NCI-H2171 treated with DMSO at 0.1 percent for 48 hours (cell line): Measurements from ENCODE around the gene SLC15A4.

Experiments
- DNase-seq: peaks from one replicate; lab custom pipeline; 2025; lab: John Stamatoyannopoulos, UW

Gene SLC15A4

GRCh38 chr12:128794661-128795529 lies 28.9 kb downstream of the SLC15A4 start:
- no peak for DNase-seq

- DNase-seq, result no peak
These were observed 30.1 kb downstream of the SLC15A4 start for GRCh38 chr12:128793701-128794100.

- no peak for DNase-seq
These were observed 30.9 kb downstream of the SLC15A4 start for GRCh38 chr12:128792881-128793280.

GRCh38 chr12:128792398-128792797 lies 31.4 kb downstream of the SLC15A4 start:
- DNase-seq, result no peak

- no peak for DNase-seq
These were observed 32.1 kb downstream of the SLC15A4 start for GRCh38 chr12:128791395-128792322.

- no peak for DNase-seq
These were observed 32.9 kb downstream of the SLC15A4 start for GRCh38 chr12:128790653-128791373.

- DNase-seq, result no peak
These were observed 33.5 kb downstream of the SLC15A4 start for GRCh38 chr12:128790221-128790620.

GRCh38 chr12:128789356-128789929 lies 34.3 kb downstream of the SLC15A4 start:
- DNase-seq, result peak; percentile 40

GRCh38 chr12:128787827-128788226 lies 35.9 kb downstream of the SLC15A4 start:
- DNase-seq, result no peak

GRCh38 chr12:128786741-128787391 lies 36.9 kb downstream of the SLC15A4 start:
- no peak for DNase-seq

- no peak for DNase-seq
These were observed 39.6 kb downstream of the SLC15A4 start for GRCh38 chr12:128784030-128784760.

GRCh38 chr12:128783129-128783574 lies 40.6 kb downstream of the SLC15A4 start:
- no peak for DNase-seq

- DNase-seq, result no peak
These were observed 43.9 kb downstream of the SLC15A4 start for GRCh38 chr12:128779901-128780300.

GRCh38 chr12:128772249-128772648 lies 51.5 kb downstream of the SLC15A4 start:
- DNase-seq, result no peak

GRCh38 chr12:128771681-128772080 lies 52.1 kb downstream of the SLC15A4 start:
- no peak for DNase-seq

- DNase-seq, result no peak
These were observed 56.2 kb downstream of the SLC15A4 start for GRCh38 chr12:128767518-128767917.

GRCh38 chr12:128766738-128767501 lies 56.8 kb downstream of the SLC15A4 start:
- no peak for DNase-seq

GRCh38 chr12:128763395-128763794 lies 60.4 kb downstream of the SLC15A4 start:
- no peak for DNase-seq

GRCh38 chr12:128761379-128761790 lies 62.4 kb downstream of the SLC15A4 start:
- DNase-seq, result no peak

- no peak for DNase-seq
These were observed 68.2 kb downstream of the SLC15A4 start for GRCh38 chr12:128755566-128755965.
